WTC11 (cell line): ENCODE measurements around the gene SDK2. TPM values are rescaled to one million over a fixed set of nuclear protein-coding genes. Genes with fewer than 3 reads are reported as not detected.

ENCODE experiments used
- ATAC-seq: fragments of 200-7000 bp; cut with Tn5 transposase; 2 replicates; pipeline ENCODE4 v1.10.0; 2021; ENCODE audit warnings: mild to moderate bottlenecking, moderate library complexity
- CTCF ChIA-PET: fragments of 300-600 bp; sonication (Branson Sonifier 250); formaldehyde crosslinking; loops from one replicate; lab custom pipeline; 2021; ENCODE audit warnings: antibody characterized with exemption; lab: Charles Lee
- POLR2A ChIA-PET: fragments of 350-600 bp; sonication (Branson Sonifier 250); formaldehyde crosslinking; loops from one replicate; lab custom pipeline; 2021; ENCODE audit warnings: antibody characterized with exemption; lab: Charles Lee
- DNase-seq: peaks from one replicate; pipeline ENCODE4 v3.0.0; 2021; ENCODE audit warnings: low spot score
- H3K27ac Mint-ChIP-seq: 2 replicates; pipeline ENCODE4 v1.8.0; 2021; ENCODE audit warnings: mixed read lengths
- H3K27me3 Mint-ChIP-seq: 2 replicates; pipeline ENCODE4 v1.8.0; 2021; ENCODE audit warnings: low read depth, mild to moderate bottlenecking, moderate library complexity, mixed read lengths
- H3K36me3 Mint-ChIP-seq: 2 replicates; pipeline ENCODE4 v1.8.0; 2021; ENCODE audit warnings: mixed read lengths
- H3K4me1 Mint-ChIP-seq: 2 replicates; pipeline ENCODE4 v1.8.0; 2022; ENCODE audit warnings: mixed read lengths
- H3K4me3 Mint-ChIP-seq: 2 replicates; pipeline ENCODE4 v1.8.0; 2021; ENCODE audit warnings: mild to moderate bottlenecking, moderate library complexity, mixed read lengths
- H3K9me3 Mint-ChIP-seq: 2 replicates; pipeline ENCODE4 v1.8.0; 2021; ENCODE audit warnings: mixed read lengths
- ATF1 ChIP-seq: sonication (generic); formaldehyde crosslinking; IDR thresholded peaks from 2 replicates; pipeline ENCODE4 v1.8.1; 2023; ENCODE audit warnings: mild to moderate bottlenecking, moderate library complexity, missing genetic modification reagents
- ATF3 ChIP-seq: sonication (generic); formaldehyde crosslinking; conservative IDR thresholded peaks from 2 replicates; pipeline ENCODE4 v1.8.1; 2022; ENCODE audit warnings: mild to moderate bottlenecking, missing genetic modification reagents
- CBFB ChIP-seq: sonication (generic); formaldehyde crosslinking; IDR thresholded peaks from 2 replicates; pipeline ENCODE4 v1.8.1; 2022; ENCODE audit warnings: mild to moderate bottlenecking, low read depth, missing genetic modification reagents
- CDX4 ChIP-seq: fragments of 250-450 bp; sonication (Bioruptor Pico); IDR thresholded peaks from 2 replicates; pipeline ENCODE4 v1.9.0; 2021; ENCODE audit warnings: moderate library complexity, mild to moderate bottlenecking, inconsistent platforms, borderline replicate concordance
- CREM ChIP-seq: sonication (generic); formaldehyde crosslinking; IDR thresholded peaks from 2 replicates; pipeline ENCODE4 v1.8.1; 2022; ENCODE audit warnings: mild to moderate bottlenecking, missing genetic modification reagents, moderate library complexity
- E2F4 ChIP-seq: sonication (generic); formaldehyde crosslinking; IDR thresholded peaks from 2 replicates; pipeline ENCODE4 v1.8.1; 2022; ENCODE audit warnings: low read depth, mild to moderate bottlenecking, moderate library complexity, missing genetic modification reagents, borderline replicate concordance
- FOXK1 ChIP-seq: sonication (generic); formaldehyde crosslinking; IDR thresholded peaks from 2 replicates; pipeline ENCODE4 v1.8.0; 2022; ENCODE audit warnings: mild to moderate bottlenecking, moderate library complexity, missing genetic modification reagents
- GABPB1 ChIP-seq: sonication (generic); formaldehyde crosslinking; IDR thresholded peaks from 2 replicates; pipeline ENCODE4 v1.8.1; 2023; ENCODE audit warnings: mild to moderate bottlenecking, missing genetic modification reagents
- GRHL2 ChIP-seq: fragments of 250-450 bp; sonication (Bioruptor Pico); IDR thresholded peaks from 2 replicates; pipeline ENCODE4 v1.8.0; 2022; ENCODE audit warnings: mild to moderate bottlenecking, moderate library complexity; ENCODE audit not compliant: insufficient replicate concordance, severe bottlenecking
- GTF2I ChIP-seq: fragments of 250-450 bp; sonication (Bioruptor Pico); conservative IDR thresholded peaks from 2 replicates; pipeline ENCODE4 v1.4.0; 2021; ENCODE audit warnings: mild to moderate bottlenecking
- JUN ChIP-seq: sonication (generic); formaldehyde crosslinking; IDR thresholded peaks from 2 replicates; pipeline ENCODE4 v1.8.0; 2023; ENCODE audit warnings: mild to moderate bottlenecking, missing genetic modification reagents
- MXD4 ChIP-seq: fragments of 250-450 bp; sonication (Bioruptor Pico); IDR thresholded peaks from 2 replicates; pipeline ENCODE4 v1.8.0; 2021; ENCODE audit warnings: mild to moderate bottlenecking, moderate library complexity, borderline replicate concordance
- NFE2L1 ChIP-seq: sonication (generic); formaldehyde crosslinking; IDR thresholded peaks from 2 replicates; pipeline ENCODE4 v1.8.1; 2023; ENCODE audit warnings: missing genetic modification reagents
- NR3C1 ChIP-seq: sonication (generic); formaldehyde crosslinking; conservative IDR thresholded peaks from 2 replicates; pipeline ENCODE4 v1.8.1; 2023; ENCODE audit warnings: low read depth, mild to moderate bottlenecking, missing genetic modification reagents
- SMAD3 ChIP-seq: sonication (generic); formaldehyde crosslinking; IDR thresholded peaks from 2 replicates; pipeline ENCODE4 v1.8.0; 2022; ENCODE audit warnings: missing genetic modification reagents, mild to moderate bottlenecking, borderline replicate concordance
- TCF7 ChIP-seq: sonication (generic); formaldehyde crosslinking; IDR thresholded peaks from 2 replicates; pipeline ENCODE4 v1.8.0; 2022; ENCODE audit warnings: mild to moderate bottlenecking, low read depth, missing genetic modification reagents, moderate library complexity
- USF2 ChIP-seq: sonication (generic); formaldehyde crosslinking; IDR thresholded peaks from 2 replicates; pipeline ENCODE4 v1.8.1; 2023; ENCODE audit warnings: mild to moderate bottlenecking, missing genetic modification reagents, moderate library complexity
- ZBTB21 ChIP-seq: sonication (generic); formaldehyde crosslinking; IDR thresholded peaks from 2 replicates; pipeline ENCODE4 v1.8.1; 2023; ENCODE audit warnings: mild to moderate bottlenecking, missing genetic modification reagents, borderline replicate concordance
- ZNF121 ChIP-seq: sonication (generic); formaldehyde crosslinking; IDR thresholded peaks from 2 replicates; pipeline ENCODE4 v1.8.0; 2023; ENCODE audit warnings: missing genetic modification reagents
- ZNF512 ChIP-seq: sonication (generic); formaldehyde crosslinking; IDR thresholded peaks from 2 replicates; pipeline ENCODE4 v1.8.1; 2022; ENCODE audit warnings: missing genetic modification reagents, borderline replicate concordance
- ZSCAN18 ChIP-seq: fragments of 250-450 bp; sonication (Bioruptor Pico); IDR thresholded peaks from 2 replicates; pipeline ENCODE4 v2.1.2; 2022; ENCODE audit warnings: mild to moderate bottlenecking, moderate library complexity
- total RNA-seq: library from RNA; stranded (reverse); gene quantifications from 3 replicates; pipeline ENCODE4 v1.2.3, GENCODE V29; 2021

Gene SDK2
- total RNA-seq, 1 experiment from 2014 or later = 14.8 TPM

- Mint-ChIP-seq H3K4me3 (no peak overlapping the region), H3K9me3 (peaks cover 16% of the 10 kb centered on the region), H3K36me3 (peaks cover 18% of the 10 kb centered on the region), H3K27ac (no peak overlapping the region)
- POLR2A ChIA-PET = no interaction called here
- ATAC-seq = no peak
- CTCF ChIA-PET = interaction anchor here (1.3 to 1.8 kb wide), 2 partner anchors 21 to 28 kb away, joined by 3 to 4 read pairs; partner anchors contain the start of gene SDK2
- TF ChIP-seq CDX4 (CRISPR knock-in tag) (no peak), ZSCAN18 (CRISPR knock-in tag) (no peak), CREM (CRISPR knock-in tag) (no peak), E2F4 (CRISPR knock-in tag) (no peak), ZNF121 (CRISPR knock-in tag) (no peak), GTF2I (CRISPR knock-in tag) (no peak), NFE2L1 (CRISPR knock-in tag) (no peak), GABPB1 (CRISPR knock-in tag) (no peak), MXD4 (CRISPR knock-in tag) (no peak), CBFB (CRISPR knock-in tag) (no peak), TCF7 (CRISPR knock-in tag) (no peak), ATF1 (CRISPR knock-in tag) (no peak), FOXK1 (no peak), ZNF512 (no peak), USF2 (CRISPR knock-in tag) (no peak)
- TF ChIP-seq, all 79 proteins: peak for 0
- DNase-seq = no peak
- peaks cover 47% of the 10 kb centered on the region for H3K4me1 Mint-ChIP-seq
- H3K27me3 Mint-ChIP-seq = peaks cover 3% of the 10 kb centered on the region; the same call in 1 of the 2 replicates
Measured at GRCh38 chr17:73623247-73623646, 21.0 kb downstream of the SDK2 start.

GRCh38 chr17:73622381-73622780, 21.9 kb downstream of the SDK2 start:
- Mint-ChIP-seq H3K4me1 (peaks cover 55% of the 10 kb centered on the region), H3K36me3 (peaks cover 19% of the 10 kb centered on the region), H3K4me3 (no peak overlapping the region), H3K27ac (no peak overlapping the region), H3K27me3 (peaks cover 3% of the 10 kb centered on the region; the same call in 1 of the 2 replicates), H3K9me3 (peaks cover 18% of the 10 kb centered on the region)
- no peak for DNase-seq
- ChIA-PET POLR2A (no interaction called here), CTCF (interaction anchor here (1.1 kb wide), 1 partner anchor 37 kb away, joined by 3 read pairs; no protein-coding TSS in a partner anchor)
- ATAC-seq = no peak
- no peak for TF ChIP-seq NR3C1
- no peak for TF ChIP-seq ZNF121 (CRISPR knock-in tag)
- TF ChIP-seq JUN = no peak
- TF ChIP-seq ZNF512 = no peak
- TF ChIP-seq SMAD3 (CRISPR knock-in tag) = no peak
- TF ChIP-seq GRHL2 (CRISPR knock-in tag) = no peak
- TF ChIP-seq ZBTB21 (CRISPR knock-in tag) = no peak
- no peak for TF ChIP-seq ZSCAN18 (CRISPR knock-in tag)
- TF ChIP-seq ATF3 (CRISPR knock-in tag) = no peak
- no peak for TF ChIP-seq USF2 (CRISPR knock-in tag)
- no peak for TF ChIP-seq MXD4 (CRISPR knock-in tag)
